ENCODE measurements around the gene UST. TPM values are rescaled to one million over a fixed set of nuclear protein-coding genes. Genes with fewer than 3 reads are reported as not detected.
A peak's percentile ranks its signal among the peaks of the same experiment; 100 is the strongest.

The UST gene
- total and polyA plus RNA-seq, 2 donors (not counting 1 experiment from before 2014, with no cell fraction given): 7.3 to 16.9 TPM

DNA sequence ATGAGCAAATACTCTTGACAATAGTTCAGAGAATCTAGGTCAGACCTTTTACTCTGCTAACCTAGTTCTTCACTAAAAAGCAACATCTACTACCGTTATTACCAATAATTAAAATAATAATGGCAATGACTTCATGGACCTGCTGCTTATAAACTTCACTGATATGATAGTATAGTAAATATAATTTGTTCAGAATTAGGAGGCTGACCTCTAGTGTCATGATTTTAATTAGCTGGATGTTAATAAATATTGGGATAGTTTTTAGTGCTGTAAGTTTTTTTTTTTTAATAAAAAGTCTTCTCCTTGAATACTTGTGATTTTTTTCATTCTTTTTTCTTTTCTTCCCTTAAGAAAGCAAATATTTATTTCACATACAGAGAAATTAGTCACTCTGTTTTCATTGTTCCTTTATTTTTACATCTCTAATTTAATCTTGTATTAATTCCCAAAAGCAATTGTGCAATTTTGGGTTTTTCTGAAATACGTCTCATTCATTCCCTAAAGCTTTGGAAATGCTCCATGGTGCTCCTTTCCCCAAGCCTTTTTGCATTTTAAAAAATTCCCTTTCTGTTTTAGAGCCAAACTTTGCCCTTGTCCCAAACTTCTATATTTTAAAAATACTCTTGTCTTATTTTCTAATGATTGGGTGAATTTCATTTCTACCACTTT lies 46.6 kb upstream of the UST start:
- Histone ChIP-seq H4K20me1 (ENCODE audit: control insufficient read depth, insufficient read depth, low read length, poor library complexity, severe bottlenecking) (no peaks in the 10 kb centered on the region), H3K36me3 (replicated peaks in 1 of 2; ENCODE audit: control extremely low read depth in 1 of 2, control insufficient read depth in 1 of 2, extremely low read depth in 1 of 2, insufficient read depth in 2 of 2, low read length in 1 of 2) (no peaks in the 10 kb centered on the region), H3K27me3 (replicated peaks in 1 of 4; ENCODE audit: control extremely low read depth in 1 of 4, control insufficient read depth in 3 of 4, insufficient read depth in 4 of 4, low read length in 3 of 4) (no peaks in the 10 kb centered on the region), H3K4me1 (ENCODE audit: control insufficient read depth in 2 of 2, insufficient read depth in 2 of 2, low read length in 2 of 2) (peaks cover 13 to 14% of the 10 kb centered on the region in 2 donors), H3K79me2 (ENCODE audit: control insufficient read depth, insufficient read depth, low read length) (no peaks in the 10 kb centered on the region), H3K9me3 (ENCODE audit: control extremely low read depth in 1 of 3, control insufficient read depth in 2 of 3, insufficient read depth in 1 of 3, low read length in 2 of 3) (no peaks in the 10 kb centered on the region), H2AFZ (ENCODE audit: insufficient read depth, low read depth, low read length, poor library complexity, severe bottlenecking) (peak overlapping the region; percentile 74), H3K4me2 (replicated peaks; ENCODE audit: low read depth, low read length, poor library complexity, severe bottlenecking) (peak overlapping the region; percentile 78), H3K27ac (ENCODE audit: low read length in 2 of 2) (peak overlapping the region in 1 of 2 donors; percentile 38), H3K4me3 (ENCODE audit: control extremely low read depth in 1 of 5, extremely low read depth in 1 of 5, insufficient read depth in 1 of 5, low read depth in 2 of 5, low read length in 4 of 5) (peak overlapping the region in 4 of 5 experiments; percentile 42 to 59 (median 55)), H3K9ac (ENCODE audit: low read length) (peak overlapping the region; percentile 59)
- H3K27me3 Mint-ChIP-seq: no peaks in the 10 kb centered on the region
- CTCF ChIA-PET: interaction anchor here (1.2 to 2.9 kb wide), 3 partner anchors 23 to 140 kb away, joined by 3 to 33 read pairs (median 16); no protein-coding TSS in a partner anchor
- no peak for ATAC-seq (ENCODE audit: low read depth)
- POLR2A ChIA-PET: no interaction called here
- no peaks in the 10 kb centered on the region for H3K9me3 Mint-ChIP-seq (ENCODE audit: insufficient read depth)
- TF ChIP-seq, protein P1, sequence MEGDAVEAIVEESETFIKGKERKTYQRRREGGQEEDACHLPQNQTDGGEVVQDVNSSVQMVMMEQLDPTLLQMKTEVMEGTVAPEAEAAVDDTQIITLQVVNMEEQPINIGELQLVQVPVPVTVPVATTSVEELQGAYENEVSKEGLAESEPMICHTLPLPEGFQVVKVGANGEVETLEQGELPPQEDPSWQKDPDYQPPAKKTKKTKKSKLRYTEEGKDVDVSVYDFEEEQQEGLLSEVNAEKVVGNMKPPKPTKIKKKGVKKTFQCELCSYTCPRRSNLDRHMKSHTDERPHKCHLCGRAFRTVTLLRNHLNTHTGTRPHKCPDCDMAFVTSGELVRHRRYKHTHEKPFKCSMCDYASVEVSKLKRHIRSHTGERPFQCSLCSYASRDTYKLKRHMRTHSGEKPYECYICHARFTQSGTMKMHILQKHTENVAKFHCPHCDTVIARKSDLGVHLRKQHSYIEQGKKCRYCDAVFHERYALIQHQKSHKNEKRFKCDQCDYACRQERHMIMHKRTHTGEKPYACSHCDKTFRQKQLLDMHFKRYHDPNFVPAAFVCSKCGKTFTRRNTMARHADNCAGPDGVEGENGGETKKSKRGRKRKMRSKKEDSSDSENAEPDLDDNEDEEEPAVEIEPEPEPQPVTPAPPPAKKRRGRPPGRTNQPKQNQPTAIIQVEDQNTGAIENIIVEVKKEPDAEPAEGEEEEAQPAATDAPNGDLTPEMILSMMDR (IDR thresholded peaks at IDR 0.05): no peak
- TF ChIP-seq EZH2 (IDR thresholded peaks at IDR 0.05; ENCODE audit: borderline replicate concordance, insufficient read depth, low read depth, low read length, poor library complexity, severe bottlenecking): no peak
- H3K4me3 Mint-ChIP-seq: peak overlapping the region; percentile 82
- peaks cover 29% of the 10 kb centered on the region for H3K4me1 Mint-ChIP-seq
- DNase-seq: no peak
- H3K27ac Mint-ChIP-seq: no peak overlapping the region
- WGBS (ENCODE audit: insufficient coverage): no CpG with 5 or more reads among the region's 2 CpGs
- intact Hi-C loops (cut with micrococcal nuclease): loop anchor here (1.0 to 10.0 kb wide), 3 partner anchors 55 to 140 kb away; no protein-coding TSS in a partner anchor
